ENCODE results near the gene MACROD2.
"Not testable (repeated sequence)": the region's sequence is repeated elsewhere in the genome, so short reads cannot be mapped to it uniquely, and the experiment has no call there.

The MACROD2 gene

DNA sequence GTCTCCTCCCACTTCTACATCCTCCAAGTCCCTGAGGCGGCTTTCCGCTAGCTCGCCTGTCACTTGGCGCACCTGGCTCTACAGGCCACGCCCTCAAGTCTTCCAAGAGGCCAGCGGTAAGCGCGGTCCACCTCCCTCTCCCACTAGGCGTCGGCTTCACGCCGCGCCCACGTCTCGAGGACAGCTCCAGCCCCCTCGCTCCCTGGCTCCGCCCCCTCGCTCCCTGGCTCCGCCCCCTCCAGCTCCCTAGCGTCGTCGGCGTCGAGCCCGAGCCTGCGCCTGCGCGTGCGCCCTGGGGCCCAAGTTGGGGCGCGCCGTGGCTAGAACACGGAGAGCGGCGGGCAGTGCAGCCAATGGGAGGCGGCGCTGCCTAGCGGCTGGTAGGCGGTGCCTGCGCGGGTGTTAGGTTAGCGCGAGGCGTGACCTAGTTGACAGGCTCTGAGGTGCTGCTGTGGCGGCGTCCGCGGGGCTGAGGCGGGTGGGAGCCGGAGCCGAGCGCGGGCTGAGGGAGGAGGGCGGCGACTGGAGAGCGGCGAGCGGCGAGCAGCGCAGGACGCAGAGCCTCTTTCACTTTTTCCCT lies at the start of gene MACROD2:
TSS of gene MACROD2 (plus strand) at position 431 of the 580 bp plus-strand sequence.
- peak; percentile 76 to 90 (median 89) for DNase-seq

DNA sequence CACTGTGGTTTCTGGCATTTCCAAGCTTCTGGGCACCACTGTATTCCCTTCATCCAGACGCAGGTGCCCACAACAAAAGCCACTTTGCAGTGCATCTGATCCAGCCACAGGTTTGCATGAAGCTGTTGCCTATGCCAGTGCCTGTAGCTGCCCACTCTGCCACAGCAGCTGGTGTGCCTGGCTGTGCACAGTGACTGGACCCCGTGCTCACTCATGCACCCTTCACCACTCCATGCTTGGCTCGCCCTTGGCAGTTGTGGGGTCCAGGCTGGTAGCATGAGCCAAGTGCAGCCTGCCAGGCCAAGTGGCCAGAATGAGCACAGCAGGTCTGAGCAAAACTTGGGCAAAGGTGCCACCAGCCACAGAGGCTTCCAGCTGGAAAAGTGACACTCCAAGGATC lies 47.6 kb upstream of the MACROD2 start:
- no peak for DNase-seq

DNA sequence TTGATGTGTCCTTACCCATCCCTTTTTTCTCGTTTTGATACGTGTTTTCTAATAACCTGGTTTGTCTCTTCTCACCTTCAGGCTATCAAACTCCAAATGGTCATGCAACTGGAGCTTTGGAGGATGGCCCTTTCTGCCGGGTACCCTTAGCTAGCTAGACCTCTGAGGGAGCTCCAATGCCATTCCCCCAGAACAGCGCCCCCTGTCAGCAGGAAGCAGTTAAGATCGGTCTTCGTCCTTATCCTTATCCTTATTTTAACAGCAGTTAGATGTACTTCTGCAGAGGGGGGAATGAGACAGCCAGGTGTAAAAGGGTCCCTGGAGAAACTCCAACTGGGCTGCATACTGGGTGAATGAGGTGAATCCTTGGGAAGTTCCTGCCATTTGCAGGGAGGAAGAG lies 42.1 kb upstream of the MACROD2 start:
- no peak for DNase-seq

DNA sequence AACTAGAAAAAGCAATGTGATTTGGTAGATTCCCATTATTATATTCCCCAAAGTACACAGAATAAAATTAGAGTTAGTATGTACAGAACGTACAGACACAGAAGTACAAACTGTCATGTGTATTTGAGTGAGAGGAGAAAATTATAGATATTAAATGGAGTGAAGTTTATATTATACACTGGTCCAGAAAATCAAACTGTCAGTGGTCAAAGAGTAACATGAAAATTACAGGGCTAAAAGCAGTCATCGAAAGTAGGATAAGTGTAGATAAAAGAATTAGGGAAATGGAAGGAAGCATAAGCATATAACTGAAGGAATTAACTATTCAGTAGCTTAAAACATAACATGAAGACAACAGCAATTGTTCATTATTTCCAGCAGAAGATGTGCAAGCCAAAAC lies 35.2 kb upstream of the MACROD2 start:
- no peak for DNase-seq

DNA sequence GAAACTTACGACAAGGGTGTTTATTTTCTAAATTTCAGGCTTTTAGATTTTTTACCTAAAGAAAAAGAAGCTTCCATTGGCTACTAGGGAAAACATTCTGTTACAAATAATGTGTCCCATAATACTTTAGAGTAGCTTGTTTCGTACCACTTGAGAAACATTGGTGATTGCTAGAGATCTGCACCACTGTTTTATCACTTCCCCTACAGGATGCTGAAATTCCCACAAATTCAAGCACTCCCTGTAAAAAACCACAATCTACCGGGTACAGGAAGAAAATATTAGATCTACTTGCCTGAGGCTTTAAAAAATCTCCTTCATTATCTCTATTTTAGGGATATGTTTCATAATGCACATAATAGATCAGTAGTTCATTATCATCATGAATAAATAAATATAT lies 34.8 kb upstream of the MACROD2 start:
- no peak for DNase-seq

DNA sequence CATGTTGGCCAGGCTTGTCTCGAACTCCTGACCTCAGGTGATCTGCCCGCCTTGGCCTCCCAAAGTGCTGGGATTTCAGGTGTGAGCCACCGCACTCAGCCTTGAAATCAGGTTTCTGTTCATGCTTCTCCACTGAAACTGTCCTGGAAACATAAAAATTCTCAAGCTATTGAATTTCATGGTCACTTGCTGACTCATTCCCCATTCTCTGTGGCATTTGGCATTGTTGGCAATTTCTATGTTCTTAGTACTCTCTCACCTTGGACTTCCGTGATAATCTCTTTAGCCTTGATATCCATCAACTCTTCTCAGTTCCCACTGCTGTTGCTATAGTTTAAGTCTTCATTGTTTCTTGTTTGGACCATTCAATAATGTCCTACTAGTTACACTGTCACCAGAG lies 11.1 kb upstream of the MACROD2 start:
- no peak for DNase-seq

DNA sequence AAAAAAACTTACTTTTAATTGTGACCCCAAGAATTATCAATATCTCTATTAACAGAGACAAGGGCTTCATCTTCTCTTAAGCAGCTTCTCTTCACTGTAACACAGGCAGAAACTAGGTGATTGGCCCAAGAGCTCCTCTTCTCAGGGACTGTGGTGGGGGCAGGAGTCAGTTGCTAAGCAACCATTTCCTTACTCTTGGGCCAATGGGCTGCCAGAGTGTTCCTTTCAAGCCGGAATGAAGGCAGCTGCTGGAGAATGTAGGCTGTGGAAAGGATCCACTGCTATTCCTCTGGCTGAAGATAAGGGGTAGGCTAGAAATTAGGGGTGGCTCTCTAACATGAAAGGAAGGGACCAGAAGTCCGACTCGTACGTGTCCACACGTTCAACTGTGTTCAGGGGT lies 4.9 kb upstream of the MACROD2 start, which contains the start of gene SEL1L2:
TSS of gene SEL1L2 (minus strand) at position 150 of the 400 bp plus-strand sequence. CDS start at position 70, 80 bp downstream.
- no peak for DNase-seq

DNA sequence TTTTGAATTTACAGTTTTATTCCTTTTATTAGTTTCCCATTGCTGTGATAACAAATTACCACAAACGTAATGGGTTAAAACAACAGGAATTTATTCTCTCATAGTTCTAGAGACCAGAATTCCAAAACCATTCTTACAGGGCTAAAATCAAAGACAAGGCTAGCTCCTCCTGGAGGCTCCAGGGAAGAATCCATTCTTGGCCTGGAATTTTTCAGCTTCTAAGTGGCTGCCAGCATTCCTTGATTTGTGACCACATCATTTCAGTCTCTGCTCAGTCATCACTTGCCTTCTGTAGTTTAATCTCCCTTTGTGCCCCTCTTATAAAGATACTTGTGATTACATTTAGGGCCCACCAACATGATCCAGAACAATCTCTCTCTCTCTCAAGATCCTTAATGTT lies 4.0 kb upstream of the MACROD2 start:
- no peak for DNase-seq

DNA sequence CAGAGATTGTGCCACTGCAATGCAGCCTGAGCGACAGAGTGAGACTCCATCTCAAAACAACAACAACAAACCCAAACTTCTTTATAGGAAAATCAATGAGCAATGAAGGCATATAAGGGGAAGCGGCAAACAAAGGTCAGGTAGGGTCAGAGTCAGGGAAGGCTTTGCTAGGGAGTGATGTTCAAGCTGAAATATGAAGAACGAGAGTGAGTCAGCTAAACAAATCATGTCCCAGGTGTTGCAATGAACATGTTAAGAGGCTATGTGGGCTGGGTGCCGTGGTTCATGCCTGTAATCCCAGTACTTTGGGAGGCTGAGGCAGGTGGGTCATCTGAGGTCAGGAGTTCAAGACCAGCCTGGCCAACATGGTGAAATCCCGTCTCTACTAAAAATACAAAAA lies 3.4 kb upstream of the MACROD2 start:
- not testable (repeated sequence) for DNase-seq

DNA sequence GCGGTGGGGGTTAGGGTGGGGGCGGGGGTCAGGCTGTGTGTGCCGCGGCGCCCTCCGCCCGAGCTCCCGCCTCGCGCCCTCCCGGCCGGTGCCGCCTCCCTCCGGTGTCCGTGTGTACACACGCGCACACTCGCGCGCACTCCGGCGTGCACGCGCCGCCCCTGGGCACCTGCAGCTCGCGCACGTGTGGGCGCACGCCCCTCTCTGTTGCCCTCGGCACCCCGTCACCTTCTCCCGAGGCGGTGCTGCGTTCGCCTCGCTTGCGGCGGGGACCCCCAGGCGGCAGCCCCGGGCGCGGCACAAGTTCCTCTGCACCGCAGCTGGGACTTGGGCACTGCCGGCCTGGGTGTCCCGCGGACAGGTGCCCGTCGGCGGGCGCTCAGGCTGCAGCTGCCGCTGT lies 525 bp downstream of the MACROD2 start:
- peak in 1 of 3 donors; percentile 24 for DNase-seq

DNA sequence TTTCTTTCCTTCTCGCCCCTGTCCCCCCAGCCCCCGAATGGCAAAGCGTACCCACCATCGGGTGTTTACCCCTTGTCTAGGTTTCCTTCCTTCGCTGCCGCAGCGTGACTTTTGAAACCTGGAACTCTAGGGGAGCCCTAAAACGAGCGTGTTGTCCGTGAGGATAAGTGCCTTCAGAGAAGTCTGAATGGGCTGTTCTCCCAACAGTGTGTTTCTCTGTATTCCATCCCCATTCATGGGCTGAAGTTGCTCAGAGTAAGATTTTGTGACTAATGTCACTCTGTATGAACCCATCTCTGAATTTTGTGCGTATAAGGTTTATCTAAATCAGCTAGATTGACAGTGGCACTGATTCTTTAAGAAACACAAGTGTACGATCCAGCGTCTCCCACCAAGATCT lies 949 bp downstream of the MACROD2 start:
- DNase-seq = no peak

DNA sequence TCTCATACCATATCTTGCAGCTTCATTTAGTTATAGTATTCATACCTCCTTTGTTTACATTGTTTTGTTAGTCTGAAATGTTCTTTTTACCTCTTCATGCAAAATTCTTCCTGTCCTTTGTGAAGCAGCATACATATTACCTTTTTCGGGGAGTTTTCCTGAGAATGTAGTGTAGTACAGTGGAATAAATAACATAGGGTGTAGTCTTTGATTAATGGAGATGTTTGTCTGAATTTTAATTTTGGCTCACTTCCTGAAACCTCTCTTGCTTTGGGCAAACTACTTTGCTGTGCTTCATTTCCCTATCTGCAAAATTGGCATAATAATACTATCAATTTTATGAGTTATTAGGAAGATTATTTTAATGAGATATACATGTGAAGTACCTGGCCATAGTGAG lies 5.6 kb downstream of the MACROD2 start:
- DNase-seq = no peak

DNA sequence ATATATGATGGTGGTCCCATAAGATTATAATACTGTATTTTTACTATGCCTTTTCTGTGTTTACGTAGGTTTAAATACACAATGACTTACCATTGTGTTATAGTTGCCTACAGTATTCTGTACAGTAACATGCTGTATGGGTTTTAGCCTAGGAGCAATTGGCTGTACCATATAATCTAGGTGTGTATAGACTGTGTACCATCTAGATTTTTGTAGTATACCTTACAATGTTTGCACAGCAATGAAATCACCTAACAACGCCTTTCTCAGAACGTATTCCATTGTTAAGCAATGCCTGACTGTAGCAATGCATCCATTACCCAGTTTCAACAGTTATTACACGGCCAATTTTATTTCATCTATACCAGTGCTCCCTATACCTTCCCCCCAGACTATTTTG lies 10.7 kb downstream of the MACROD2 start:
- DNase-seq = no peak

DNA sequence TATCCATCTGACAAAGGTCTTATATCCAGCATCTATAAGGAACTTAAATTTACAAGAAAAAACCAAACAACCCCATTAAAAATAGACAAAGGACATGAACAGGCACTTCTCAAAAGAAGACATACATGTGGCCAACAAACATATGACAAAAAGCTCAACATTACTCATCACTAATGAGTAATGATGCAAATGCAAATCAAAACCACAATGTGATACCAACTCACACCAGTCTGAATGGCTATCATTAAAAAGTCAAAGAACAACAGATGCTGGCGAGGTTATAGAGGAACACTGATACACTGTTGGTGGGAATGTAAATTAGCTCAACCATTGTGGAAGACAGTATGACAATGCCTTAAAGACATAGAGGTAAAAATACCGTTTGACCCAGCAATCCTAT lies 13.9 kb downstream of the MACROD2 start:
- no peak for DNase-seq

DNA sequence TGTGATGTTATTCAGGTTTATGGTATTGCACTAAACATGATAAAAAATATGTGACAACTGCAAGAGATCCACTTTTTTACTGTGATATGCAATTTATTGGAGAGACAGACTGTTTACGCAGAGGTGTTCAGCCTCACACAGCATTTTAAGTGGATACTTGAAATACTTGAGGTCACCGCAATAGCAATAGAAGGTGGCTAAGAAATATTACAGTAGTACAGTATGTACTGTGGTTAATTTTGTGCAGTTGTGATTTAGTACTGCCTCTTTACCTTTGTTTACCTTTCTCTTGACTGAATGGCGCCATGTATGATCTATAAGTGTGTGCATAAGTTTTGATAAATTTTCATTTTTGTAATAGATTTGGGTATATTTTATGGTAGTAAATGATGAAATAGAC lies 17.4 kb downstream of the MACROD2 start:
- no peak for DNase-seq

DNA sequence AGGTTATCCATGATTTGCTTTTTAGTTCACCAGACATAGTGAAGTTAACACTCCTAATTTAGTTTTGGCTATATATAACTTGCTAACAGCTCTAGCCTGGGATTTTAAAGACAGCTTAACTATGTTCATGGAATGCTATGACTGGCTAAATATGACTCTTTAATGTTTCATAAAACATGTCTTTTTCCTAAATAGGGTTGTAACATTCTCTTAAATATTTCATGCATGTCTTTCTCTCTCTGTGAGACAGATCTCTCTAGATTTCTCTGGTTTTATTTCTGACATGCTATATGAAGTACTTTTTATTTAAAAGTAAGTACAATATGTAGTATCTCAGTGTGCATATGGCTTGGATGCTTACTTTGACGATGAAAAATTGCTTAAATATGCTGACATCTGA lies 35.7 kb downstream of the MACROD2 start:
- DNase-seq = no peak

DNA sequence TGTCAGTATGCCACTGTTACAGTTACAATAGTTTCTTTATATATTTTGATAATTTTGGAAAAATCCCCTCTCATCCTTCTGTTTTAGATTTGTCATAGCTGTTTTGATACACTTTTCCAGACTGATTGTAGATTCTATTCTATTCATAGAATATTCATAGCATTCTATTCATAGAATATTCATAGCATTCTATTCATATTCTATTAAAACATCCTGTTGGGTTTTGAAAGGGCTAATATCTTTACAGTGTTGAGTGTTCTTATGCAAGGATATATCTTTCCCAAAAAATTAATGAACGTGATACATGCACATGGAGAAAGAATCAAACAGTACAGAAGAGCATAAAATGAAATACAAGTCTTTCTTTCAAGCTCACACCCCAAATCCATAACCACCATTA lies 38.0 kb downstream of the MACROD2 start:
- DNase-seq = no peak

DNA sequence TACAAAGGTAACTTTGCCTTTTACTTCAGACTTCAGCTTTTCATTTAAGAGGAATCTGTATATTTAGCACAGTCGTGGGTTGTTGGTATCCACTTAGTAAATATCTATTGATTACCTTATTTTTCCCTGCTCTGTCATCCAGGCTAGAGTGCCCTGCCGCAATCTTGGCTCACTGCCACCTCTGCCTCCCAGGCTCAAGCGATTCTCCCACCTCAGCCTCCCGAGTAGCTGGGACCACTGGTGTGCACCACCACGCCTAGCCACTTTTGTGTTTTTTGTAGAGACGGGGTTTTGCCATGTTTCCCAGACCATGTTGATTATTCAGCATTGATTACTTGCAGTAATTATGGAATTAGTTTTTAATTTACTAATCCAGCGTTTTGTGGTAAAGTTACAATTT lies 41.3 kb downstream of the MACROD2 start:
- DNase-seq = no peak

DNA sequence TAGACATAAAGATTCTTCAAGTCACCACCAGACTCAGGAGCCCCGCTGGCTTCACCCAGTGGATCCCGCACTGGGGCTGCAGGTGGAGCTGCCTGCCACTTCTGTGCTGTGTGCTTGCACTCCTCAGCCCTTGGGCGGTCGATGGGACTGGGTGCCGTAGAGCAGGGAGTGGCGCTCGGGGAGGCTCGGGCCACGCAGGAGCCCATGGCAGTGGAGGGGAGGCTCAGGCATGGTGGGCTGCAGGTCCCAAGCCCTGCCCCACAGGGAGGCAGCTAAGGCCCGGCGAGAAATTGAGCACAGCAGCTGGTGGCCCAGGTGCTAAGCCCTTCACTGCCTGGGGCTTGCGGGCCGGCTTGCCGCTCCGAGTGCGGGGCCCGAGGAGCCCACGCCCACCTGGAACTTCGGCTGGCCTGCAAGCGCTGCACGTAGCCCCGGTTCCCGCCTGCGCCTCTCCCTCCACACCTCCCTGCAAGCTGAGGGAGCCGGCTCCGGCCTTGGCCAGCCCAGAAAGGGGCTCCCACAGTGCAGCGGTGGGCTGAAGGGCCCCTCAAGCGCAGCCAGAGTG lies 49.5 kb downstream of the MACROD2 start:
- not testable (repeated sequence) for DNase-seq

DNA sequence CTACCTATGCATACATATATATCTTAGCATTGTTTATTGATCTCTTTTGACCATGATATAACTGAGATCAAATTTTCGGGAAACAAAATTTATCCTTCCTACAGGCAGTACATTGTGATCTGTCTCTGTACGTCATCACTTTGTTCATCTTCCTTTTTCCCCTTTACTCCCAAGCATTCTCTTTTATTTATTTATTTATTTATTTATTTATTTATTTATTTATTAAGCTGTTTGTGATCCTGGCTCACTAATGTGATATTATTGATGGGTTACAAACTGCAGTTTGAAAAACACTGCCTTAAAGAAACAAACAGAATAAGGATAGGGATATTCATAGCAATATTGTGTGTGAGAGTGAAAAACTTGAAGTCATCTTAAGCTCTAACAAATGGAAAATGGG lies 51.2 kb downstream of the MACROD2 start:
- DNase-seq = no peak

DNA sequence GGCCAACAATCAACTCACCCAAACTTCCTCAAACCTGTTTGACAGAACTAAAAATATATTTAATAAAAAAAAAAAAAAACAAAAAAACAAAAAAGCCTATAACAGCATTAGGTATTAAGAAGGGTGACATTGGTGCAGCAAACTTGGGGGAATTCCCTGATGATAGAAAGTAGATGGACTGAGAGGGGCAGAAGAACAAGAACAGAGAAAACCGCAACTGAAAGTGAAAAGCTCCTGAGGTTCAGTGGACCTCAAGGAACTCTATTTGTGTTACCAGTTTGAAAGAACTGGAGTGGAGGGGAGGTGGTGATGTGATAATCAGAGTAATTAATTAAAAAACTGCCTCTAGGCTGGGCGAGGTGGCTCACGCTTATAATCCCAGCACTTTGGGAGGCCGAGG lies 53.8 kb downstream of the MACROD2 start:
- no peak for DNase-seq

DNA sequence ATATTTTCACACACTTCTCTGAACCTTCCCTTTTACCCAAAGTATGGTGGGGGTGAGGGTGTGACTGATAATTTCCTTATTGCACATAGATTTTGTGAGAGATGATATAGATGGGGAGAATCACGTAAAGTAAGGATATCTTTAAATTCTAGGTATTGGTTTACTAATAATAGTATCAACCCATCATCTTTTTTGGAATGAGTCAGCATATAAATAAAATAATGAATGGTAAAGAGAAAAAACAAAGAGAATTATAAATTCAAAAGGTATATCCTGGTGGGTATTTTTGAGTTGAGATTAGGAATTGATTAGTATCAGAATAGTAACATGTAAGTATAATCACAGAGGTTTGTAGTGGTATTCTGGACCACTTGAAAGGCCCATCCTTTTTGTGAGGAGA lies 56.1 kb downstream of the MACROD2 start:
- no peak for DNase-seq

DNA sequence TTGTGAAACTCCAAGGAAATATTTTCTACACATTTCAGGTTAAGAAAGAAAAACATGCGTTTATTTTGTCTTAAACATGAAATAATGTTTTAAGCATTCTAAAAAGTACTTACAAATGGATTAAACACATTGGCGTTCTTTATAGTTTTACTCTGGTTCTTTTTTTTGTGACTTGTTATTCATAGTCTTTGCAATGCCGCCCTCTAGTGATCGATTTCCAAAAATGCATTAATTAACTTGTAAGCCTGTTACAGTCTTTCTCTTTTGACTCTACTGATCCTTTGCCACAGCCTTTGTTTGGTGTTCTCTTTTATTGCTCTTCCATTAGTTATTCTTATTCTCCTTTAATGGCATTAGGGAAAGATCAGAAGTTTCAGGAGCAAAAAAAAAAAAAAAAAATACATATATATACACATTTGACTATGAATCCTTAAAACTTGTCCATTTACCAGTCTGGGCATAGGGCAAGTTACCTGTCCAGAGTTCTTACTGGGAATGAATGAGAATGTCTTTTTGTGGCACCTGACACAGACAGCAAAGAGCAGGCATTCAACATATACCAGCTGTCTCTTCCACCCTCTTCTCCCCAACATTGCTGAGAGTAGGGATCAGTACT lies 59.9 kb downstream of the MACROD2 start:
- DNase-seq = peak; percentile 68 to 79 (median 70)

DNA sequence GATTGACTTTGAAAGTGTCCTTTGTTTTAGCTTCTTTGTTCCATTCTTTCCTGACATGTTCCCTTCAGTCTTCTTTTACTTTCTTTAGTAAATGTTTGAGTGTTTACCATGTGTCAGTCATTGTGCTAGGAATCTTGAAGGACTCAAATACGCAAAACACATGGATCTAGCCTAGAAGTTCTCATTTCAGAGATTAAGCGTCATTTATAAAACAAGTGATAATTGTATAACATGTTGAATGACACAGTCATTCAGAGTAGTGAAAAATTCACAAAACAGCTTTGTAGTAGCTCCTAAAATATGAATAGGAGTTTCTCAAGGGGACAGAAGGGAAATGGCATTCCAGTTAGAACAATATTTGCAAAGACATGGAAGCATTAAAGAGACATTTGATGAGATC lies 66.9 kb downstream of the MACROD2 start:
- DNase-seq = no peak

DNA sequence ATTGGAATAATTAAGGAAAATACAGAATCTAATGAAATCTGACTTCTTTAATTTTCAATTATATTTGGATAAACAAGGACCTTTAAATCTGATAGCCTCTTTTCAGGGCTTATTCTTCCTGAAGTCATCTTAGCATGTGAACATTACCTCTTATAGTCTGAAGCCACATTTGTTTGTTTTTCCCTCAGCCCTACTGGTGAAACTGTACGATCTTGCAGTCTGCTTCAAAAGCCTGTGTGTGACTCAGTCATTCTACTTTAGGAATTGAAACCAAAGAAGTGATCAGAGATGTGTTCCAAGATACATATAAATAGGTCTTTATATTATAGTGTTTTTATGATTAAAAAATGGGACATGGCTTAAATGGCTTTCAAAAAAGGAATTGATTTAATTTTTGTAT lies 67.5 kb downstream of the MACROD2 start:
- no peak for DNase-seq

Measured in suppressor macrophage treated with lipopolysaccharide for 1 hour (primary cell).